Mammary epithelial cell (primary cell): ENCODE data around the gene IFT122.

Experiments
- EZH2 ChIP-seq: IDR thresholded peaks from 2 replicates; pipeline ENCODE4 v1.6.1; 2012; ENCODE audit warnings: low read length, inconsistent platforms, borderline replicate concordance
- TF ChIP-seq, protein P1 (sequence below), 2 donors: IDR thresholded peaks in 1 of 2; conservative IDR thresholded peaks in 1 of 2; 2 replicates each; pipeline ENCODE4 v1.5.1; 2011 to 2012; ENCODE audit warnings: inconsistent platforms in 2 of 2, low read length in 2 of 2, mild to moderate bottlenecking in 2 of 2, control low read depth in 1 of 2, low read depth in 1 of 2; ENCODE audit not compliant: insufficient read depth in 1 of 2; ENCODE audit errors: extremely low read depth in 1 of 2

DNA sequence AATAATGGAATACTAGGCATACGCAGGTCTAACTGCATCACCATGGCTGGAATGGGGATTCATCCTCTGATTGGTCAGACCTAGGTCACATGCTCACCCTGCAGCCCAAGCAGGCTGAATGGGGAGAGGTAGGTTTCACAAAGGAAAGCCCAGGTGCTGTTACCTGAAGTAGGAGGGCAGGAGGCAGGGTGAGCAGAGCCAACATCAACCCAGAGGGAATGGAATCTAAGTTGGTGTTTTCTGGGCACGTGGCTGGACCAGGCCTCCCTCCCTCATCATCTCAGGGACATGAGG lies 96.3 kb downstream of the IFT122 start:
- TF ChIP-seq, protein P1, sequence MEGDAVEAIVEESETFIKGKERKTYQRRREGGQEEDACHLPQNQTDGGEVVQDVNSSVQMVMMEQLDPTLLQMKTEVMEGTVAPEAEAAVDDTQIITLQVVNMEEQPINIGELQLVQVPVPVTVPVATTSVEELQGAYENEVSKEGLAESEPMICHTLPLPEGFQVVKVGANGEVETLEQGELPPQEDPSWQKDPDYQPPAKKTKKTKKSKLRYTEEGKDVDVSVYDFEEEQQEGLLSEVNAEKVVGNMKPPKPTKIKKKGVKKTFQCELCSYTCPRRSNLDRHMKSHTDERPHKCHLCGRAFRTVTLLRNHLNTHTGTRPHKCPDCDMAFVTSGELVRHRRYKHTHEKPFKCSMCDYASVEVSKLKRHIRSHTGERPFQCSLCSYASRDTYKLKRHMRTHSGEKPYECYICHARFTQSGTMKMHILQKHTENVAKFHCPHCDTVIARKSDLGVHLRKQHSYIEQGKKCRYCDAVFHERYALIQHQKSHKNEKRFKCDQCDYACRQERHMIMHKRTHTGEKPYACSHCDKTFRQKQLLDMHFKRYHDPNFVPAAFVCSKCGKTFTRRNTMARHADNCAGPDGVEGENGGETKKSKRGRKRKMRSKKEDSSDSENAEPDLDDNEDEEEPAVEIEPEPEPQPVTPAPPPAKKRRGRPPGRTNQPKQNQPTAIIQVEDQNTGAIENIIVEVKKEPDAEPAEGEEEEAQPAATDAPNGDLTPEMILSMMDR (conservative IDR thresholded peaks at IDR 0.05 in 1 of 2, IDR thresholded peaks at IDR 0.05 in 1 of 2; ENCODE audit: extremely low read depth in 1 of 2, insufficient read depth in 1 of 2, low read depth in 1 of 2, low read length in 2 of 2) = no peak
- no peak for TF ChIP-seq EZH2
